MM.1S (cell line): ENCODE data around the gene NOL9.
A peak's percentile ranks its signal among the peaks of the same experiment; 100 is the strongest.

ENCODE experiments used
- DNase-seq: peaks from one replicate; pipeline ENCODE4 v3.0.0-alpha.2; 2015
- H2AFZ ChIP-seq: fragments of 300-600 bp; sonication (generic); 2 replicates; pipeline ENCODE4 v1.6.0; 2016; ENCODE audit warnings: antibody characterized with exemption, low read length
- H3F3A ChIP-seq: fragments of 300-600 bp; sonication (generic); 2 replicates; pipeline ENCODE4 v1.6.1; 2016; ENCODE audit warnings: mild to moderate bottlenecking, antibody characterized with exemption, low read length, moderate library complexity, mixed read lengths; ENCODE audit not compliant: insufficient read depth
- H3K27ac ChIP-seq: fragments of 300-600 bp; sonication (generic); 2 replicates; pipeline ENCODE4 v1.5.1; 2016; ENCODE audit warnings: mild to moderate bottlenecking, low read length
- H3K27me3 ChIP-seq: fragments of 300-600 bp; sonication (generic); replicated peaks from 2 replicates; pipeline ENCODE4 v1.6.0; 2016; ENCODE audit warnings: low read length; ENCODE audit not compliant: insufficient read depth
- H3K36me3 ChIP-seq: fragments of 300-600 bp; sonication (generic); replicated peaks from 2 replicates; pipeline ENCODE4 v1.6.1; 2016; ENCODE audit warnings: mild to moderate bottlenecking, low read length, mixed read lengths; ENCODE audit not compliant: insufficient read depth
- H3K4me1 ChIP-seq: fragments of 300-600 bp; sonication (generic); 2 replicates; pipeline ENCODE4 v1.6.1; 2016; ENCODE audit warnings: low read length, mixed read lengths
- H3K4me2 ChIP-seq: fragments of 300-600 bp; sonication (generic); 2 replicates; pipeline ENCODE4 v1.6.0; 2016; ENCODE audit warnings: low read depth, low read length
- H3K4me3 ChIP-seq: fragments of 300-600 bp; sonication (generic); 2 replicates; pipeline ENCODE4 v1.5.1; 2016; ENCODE audit warnings: low read length, mixed read lengths
- H3K79me2 ChIP-seq: fragments of 300-600 bp; sonication (generic); 2 replicates; pipeline ENCODE4 v1.6.1; 2016; ENCODE audit warnings: mixed run types, low read length, mixed read lengths
- H3K9ac ChIP-seq: fragments of 300-600 bp; sonication (generic); 2 replicates; pipeline ENCODE4 v1.6.1; 2016; ENCODE audit warnings: low read length, mixed read lengths
- H3K9me2 ChIP-seq: fragments of 300-600 bp; sonication (generic); replicated peaks from 2 replicates; pipeline ENCODE4 v1.6.1; 2016; ENCODE audit warnings: mild to moderate bottlenecking, low read length, mixed read lengths; ENCODE audit not compliant: insufficient read depth
- H3K9me3 ChIP-seq: fragments of 300-600 bp; sonication (generic); replicated peaks from 2 replicates; pipeline ENCODE4 v1.6.1; 2016; ENCODE audit warnings: mild to moderate bottlenecking, low read length, mixed read lengths; ENCODE audit not compliant: insufficient read depth
- H4K20me1 ChIP-seq: fragments of 300-600 bp; sonication (generic); 2 replicates; pipeline ENCODE4 v1.6.1; 2016; ENCODE audit warnings: mild to moderate bottlenecking, low read length, moderate library complexity, mixed read lengths; ENCODE audit not compliant: insufficient read depth
- CTCF ChIP-seq: fragments of 300-600 bp; sonication (generic); IDR thresholded peaks from 2 replicates; pipeline ENCODE4 v1.5.1; 2016; ENCODE audit warnings: antibody characterized with exemption, low read length, mixed read lengths
- EZH2 ChIP-seq: fragments of 300-600 bp; sonication (generic); optimal IDR thresholded peaks from 2 replicates; pipeline ENCODE3; 2017; ENCODE audit warnings: low read depth, mild to moderate bottlenecking, antibody characterized with exemption, low read length, mixed read lengths
- EZH2phosphoT487 ChIP-seq: fragments of 300-600 bp; sonication (generic); IDR thresholded peaks from 2 replicates; pipeline ENCODE4 v1.6.1; 2018; ENCODE audit warnings: antibody characterized with exemption, low read length

NOL9 gene

GRCh38 chr1:6483017-6483760, 71.1 kb downstream of the NOL9 start:
- Histone ChIP-seq H3K9ac (no peak overlapping the region), H3K4me3 (no peak overlapping the region), H2AFZ (no peak overlapping the region), H3K9me3 (no peaks in the 10 kb centered on the region), H3K27me3 (peaks cover 79% of the 10 kb centered on the region), H3K9me2 (no peaks in the 10 kb centered on the region), H3K27ac (no peak overlapping the region), H3K79me2 (no peaks in the 10 kb centered on the region), H3F3A (no peaks in the 10 kb centered on the region), H3K4me2 (no peak overlapping the region), H3K4me1 (no peaks in the 10 kb centered on the region), H4K20me1 (no peaks in the 10 kb centered on the region), H3K36me3 (no peaks in the 10 kb centered on the region)
- TF ChIP-seq EZH2phosphoT487, result no peak
- TF ChIP-seq CTCF, result peak; percentile 11; the same call in 1 of the 2 replicates
- no peak for DNase-seq

- H3K9me2 ChIP-seq, result no peaks in the 10 kb centered on the region
- peaks cover 83% of the 10 kb centered on the region for H3K27me3 ChIP-seq
- H3K4me1 ChIP-seq, result no peaks in the 10 kb centered on the region
- no peaks in the 10 kb centered on the region for H3K9me3 ChIP-seq
- no peaks in the 10 kb centered on the region for H3F3A ChIP-seq
- H3K9ac ChIP-seq, result no peak overlapping the region
- H3K36me3 ChIP-seq, result no peaks in the 10 kb centered on the region
- no peaks in the 10 kb centered on the region for H4K20me1 ChIP-seq
- H3K27ac ChIP-seq, result no peak overlapping the region
- H3K4me3 ChIP-seq, result no peak overlapping the region
- H2AFZ ChIP-seq, result no peak overlapping the region
- TF ChIP-seq EZH2phosphoT487 (no peak), CTCF (no peak), EZH2 (no peak)
- no peaks in the 10 kb centered on the region for H3K79me2 ChIP-seq
- H3K4me2 ChIP-seq, result no peak overlapping the region
- DNase-seq, result no peak
Measured at GRCh38 chr1:6481820-6482219, 72.5 kb downstream of the NOL9 start.

- no peak overlapping the region for H3K9ac ChIP-seq
- H3K27me3 ChIP-seq, result peaks cover 62% of the 10 kb centered on the region
- H3K9me3 ChIP-seq, result no peaks in the 10 kb centered on the region
- no peak overlapping the region for H3K27ac ChIP-seq
- no peak for DNase-seq
- H3K4me1 ChIP-seq, result peaks cover 3% of the 10 kb centered on the region; the same call in 1 of the 2 replicates
- no peaks in the 10 kb centered on the region for H3F3A ChIP-seq
- H3K4me3 ChIP-seq, result no peak overlapping the region
- H3K79me2 ChIP-seq, result no peaks in the 10 kb centered on the region
- no peaks in the 10 kb centered on the region for H3K36me3 ChIP-seq
- H3K4me2 ChIP-seq, result no peak overlapping the region
- no peaks in the 10 kb centered on the region for H3K9me2 ChIP-seq
- TF ChIP-seq EZH2phosphoT487 (no peak), CTCF (no peak), EZH2 (no peak)
- no peaks in the 10 kb centered on the region for H4K20me1 ChIP-seq
- no peak overlapping the region for H2AFZ ChIP-seq
Measured at GRCh38 chr1:6477039-6477820, 77.1 kb downstream of the NOL9 start.
